Fibroblast of lung (primary cell): ENCODE measurements around the gene DOCK4. TPM values are rescaled to one million over a fixed set of nuclear protein-coding genes. Genes with fewer than 3 reads are reported as not detected.

Source experiments
- DNase-seq, 2 donors: peaks; one replicate each; pipeline versions ENCODE4 v3.0.0 to v3.0.0-alpha.2; 2010; ENCODE audit warnings: low read depth in 2 of 2
- H2AFZ ChIP-seq: 2 replicates; pipeline ENCODE4 v1.5.1; 2012; ENCODE audit warnings: low read length, control low read depth, inconsistent platforms
- H3K27ac ChIP-seq: 2 replicates; pipeline ENCODE4 v1.5.1; 2011; ENCODE audit warnings: low read length, control low read depth; ENCODE audit not compliant: insufficient read depth
- H3K27me3 ChIP-seq: 2 replicates; pipeline ENCODE4 v1.5.1; 2011; ENCODE audit warnings: mild to moderate bottlenecking, low read length; ENCODE audit not compliant: control insufficient read depth, insufficient read depth
- H3K36me3 ChIP-seq: 2 replicates; pipeline ENCODE4 v1.5.1; 2011; ENCODE audit warnings: low read length; ENCODE audit not compliant: control insufficient read depth, insufficient read depth
- H3K4me1 ChIP-seq: 2 replicates; pipeline ENCODE4 v1.5.1; 2011; ENCODE audit warnings: low read length; ENCODE audit not compliant: control insufficient read depth, insufficient read depth; ENCODE audit errors: extremely low read depth
- H3K4me2 ChIP-seq: 2 replicates; pipeline ENCODE4 v1.5.1; 2011; ENCODE audit warnings: low read length, control low read depth; ENCODE audit not compliant: insufficient read depth; ENCODE audit errors: extremely low read depth
- H3K4me3 ChIP-seq, 4 experiments: fragments of 200-600 bp in 1 of 4; sonication (generic) in 1 of 4; replicated peaks in 1 of 4; 2 replicates each; pipeline ENCODE4 v1.5.1; 2011 to 2016; ENCODE audit warnings: low read length in 4 of 4, low read depth in 3 of 4, mild to moderate bottlenecking in 3 of 4, control low read depth in 2 of 4, inconsistent platforms in 1 of 4, mixed read lengths in 1 of 4; ENCODE audit not compliant: insufficient read depth in 1 of 4; ENCODE audit errors: control extremely low read depth in 1 of 4
- H3K79me2 ChIP-seq: 2 replicates; pipeline ENCODE4 v1.5.1; 2012; ENCODE audit warnings: mild to moderate bottlenecking, low read length, inconsistent platforms; ENCODE audit not compliant: control insufficient read depth, insufficient read depth
- H3K9ac ChIP-seq: 2 replicates; pipeline ENCODE4 v1.5.1; 2011; ENCODE audit warnings: mild to moderate bottlenecking, low read length, control low read depth; ENCODE audit not compliant: insufficient read depth
- H3K9me3 ChIP-seq: 2 replicates; pipeline ENCODE4 v1.5.1; 2012; ENCODE audit warnings: low read depth, low read length; ENCODE audit not compliant: control insufficient read depth, insufficient read depth
- H4K20me1 ChIP-seq: 2 replicates; pipeline ENCODE4 v1.5.1; 2011; ENCODE audit warnings: low read length; ENCODE audit not compliant: control insufficient read depth, insufficient read depth; ENCODE audit errors: extremely low read depth
- EZH2 ChIP-seq: IDR thresholded peaks from 2 replicates; pipeline ENCODE4 v1.5.1; 2012; ENCODE audit warnings: low read length, control low read depth, mild to moderate bottlenecking; ENCODE audit errors: missing control alignments
- polyA plus RNA-seq, 2 donors: library from polyadenylated mRNA; depleted of rRNA in 1 of 2; stranded (reverse) in 1 of 2; unstranded in 1 of 2; fragments of >200 nt; gene quantifications; 2 replicates each; pipeline ENCODE4 v1.2.1, GENCODE V29; 2011 to 2012; ENCODE audit warnings: missing spikeins in 1 of 2
- total RNA-seq: library from RNA; depleted of rRNA; stranded (reverse); fragments of >200 nt; gene quantifications from 2 replicates; pipeline ENCODE4 v1.2.1, GENCODE V29; 2014
- TF ChIP-seq, protein P1 (sequence below), 2 donors: IDR thresholded peaks in 1 of 2; conservative IDR thresholded peaks in 1 of 2; 1 replicate in 1 of 2; 2 replicates in 1 of 2; pipeline ENCODE4 v1.5.1; 2011 to 2012; ENCODE audit warnings: low read length in 2 of 2, control low read depth in 1 of 2, inconsistent platforms in 1 of 2, low read depth in 1 of 2, mild to moderate bottlenecking in 1 of 2

DOCK4 gene
- total and polyA plus RNA-seq, 2 donors (not counting 1 experiment from before 2014, with no cell fraction given), result 20.8 to 39.3 TPM

DNA sequence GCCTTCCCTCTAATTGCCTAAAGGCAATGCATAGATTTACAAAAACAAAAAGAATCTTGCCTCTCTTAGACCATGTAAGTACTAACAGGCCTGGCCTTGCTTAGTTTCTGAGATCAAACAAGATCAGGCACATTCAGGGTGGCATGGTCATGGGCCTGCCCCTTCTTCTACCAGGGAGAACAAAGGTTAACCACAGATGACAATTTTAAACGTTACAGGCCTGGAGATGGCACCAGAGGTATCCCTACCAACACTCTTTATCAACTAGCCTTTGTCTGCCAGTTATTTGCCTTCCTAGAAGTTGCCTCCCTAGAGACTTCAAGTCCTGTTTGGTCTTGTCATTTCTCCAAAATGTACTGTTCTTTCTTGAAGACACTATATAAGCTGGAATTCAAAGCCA, 252.6 kb downstream of the DOCK4 start:
- Histone ChIP-seq H3K79me2 (no peaks in the 10 kb centered on the region), H3K4me2 (no peak overlapping the region), H3K9ac (no peak overlapping the region), H3K4me3 (no peak overlapping the region), H3K9me3 (no peaks in the 10 kb centered on the region), H3K36me3 (no peaks in the 10 kb centered on the region), H4K20me1 (no peaks in the 10 kb centered on the region), H3K4me1 (no peaks in the 10 kb centered on the region), H2AFZ (no peak overlapping the region), H3K27ac (no peak overlapping the region), H3K27me3 (no peaks in the 10 kb centered on the region)
- DNase-seq, result peak in 1 of 2 donors; percentile 14
- no peak for TF ChIP-seq EZH2
- TF ChIP-seq, protein P1, sequence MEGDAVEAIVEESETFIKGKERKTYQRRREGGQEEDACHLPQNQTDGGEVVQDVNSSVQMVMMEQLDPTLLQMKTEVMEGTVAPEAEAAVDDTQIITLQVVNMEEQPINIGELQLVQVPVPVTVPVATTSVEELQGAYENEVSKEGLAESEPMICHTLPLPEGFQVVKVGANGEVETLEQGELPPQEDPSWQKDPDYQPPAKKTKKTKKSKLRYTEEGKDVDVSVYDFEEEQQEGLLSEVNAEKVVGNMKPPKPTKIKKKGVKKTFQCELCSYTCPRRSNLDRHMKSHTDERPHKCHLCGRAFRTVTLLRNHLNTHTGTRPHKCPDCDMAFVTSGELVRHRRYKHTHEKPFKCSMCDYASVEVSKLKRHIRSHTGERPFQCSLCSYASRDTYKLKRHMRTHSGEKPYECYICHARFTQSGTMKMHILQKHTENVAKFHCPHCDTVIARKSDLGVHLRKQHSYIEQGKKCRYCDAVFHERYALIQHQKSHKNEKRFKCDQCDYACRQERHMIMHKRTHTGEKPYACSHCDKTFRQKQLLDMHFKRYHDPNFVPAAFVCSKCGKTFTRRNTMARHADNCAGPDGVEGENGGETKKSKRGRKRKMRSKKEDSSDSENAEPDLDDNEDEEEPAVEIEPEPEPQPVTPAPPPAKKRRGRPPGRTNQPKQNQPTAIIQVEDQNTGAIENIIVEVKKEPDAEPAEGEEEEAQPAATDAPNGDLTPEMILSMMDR (conservative IDR thresholded peaks at IDR 0.05 in 1 of 2, IDR thresholded peaks at IDR 0.05 in 1 of 2; ENCODE audit: low read depth in 1 of 2, low read length in 2 of 2), result no peak

DNA sequence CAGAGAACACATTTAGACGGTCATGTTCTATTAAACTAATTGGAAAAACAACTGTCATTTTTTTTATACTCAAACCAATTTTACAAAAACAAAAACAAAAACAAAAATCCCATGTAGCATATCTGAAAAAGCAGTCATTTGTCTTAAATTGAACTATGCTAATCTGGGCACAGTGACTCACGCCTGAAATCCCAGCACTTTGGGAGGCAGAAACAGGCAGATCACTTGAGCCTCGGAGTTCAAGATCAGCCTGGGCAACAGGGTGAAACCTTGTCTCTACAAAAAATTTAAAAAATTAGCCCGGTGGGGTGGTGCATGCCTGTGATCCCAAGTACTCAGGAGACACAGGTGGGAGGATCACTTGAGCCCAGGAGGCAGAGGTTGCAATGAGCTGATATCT, 253.4 kb downstream of the DOCK4 start:
- no peaks in the 10 kb centered on the region for H4K20me1 ChIP-seq
- DNase-seq, result no peak
- no peak overlapping the region for H3K4me3 ChIP-seq
- no peaks in the 10 kb centered on the region for H3K4me1 ChIP-seq
- no peaks in the 10 kb centered on the region for H3K79me2 ChIP-seq
- no peaks in the 10 kb centered on the region for H3K9me3 ChIP-seq
- no peak overlapping the region for H3K4me2 ChIP-seq
- no peak overlapping the region for H3K27ac ChIP-seq
- H3K36me3 ChIP-seq, result no peaks in the 10 kb centered on the region
- TF ChIP-seq EZH2, result no peak
- TF ChIP-seq, protein P1 (conservative IDR thresholded peaks at IDR 0.05 in 1 of 2, IDR thresholded peaks at IDR 0.05 in 1 of 2; ENCODE audit: low read depth in 1 of 2, low read length in 2 of 2), result no peak
- H2AFZ ChIP-seq, result no peak overlapping the region
- no peak overlapping the region for H3K9ac ChIP-seq
- no peaks in the 10 kb centered on the region for H3K27me3 ChIP-seq

DNA sequence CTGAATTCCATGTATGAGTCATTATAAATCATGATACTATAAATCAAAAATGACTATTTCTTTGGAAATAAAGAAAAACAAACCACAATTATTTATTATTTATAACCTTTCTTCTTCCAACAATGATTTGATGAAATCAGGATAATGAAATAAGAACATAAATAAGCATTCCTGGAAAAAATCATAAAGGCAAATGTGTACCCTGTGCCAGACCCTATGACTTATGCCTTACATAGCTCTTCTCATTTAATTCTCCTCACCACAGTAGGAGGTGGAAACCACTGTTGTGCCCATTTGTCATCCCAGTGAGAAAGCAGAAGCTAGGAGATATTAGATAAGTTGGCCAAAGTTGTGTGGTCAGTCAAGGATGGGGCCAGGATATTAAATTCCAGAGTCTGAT, 255.1 kb downstream of the DOCK4 start:
- no peaks in the 10 kb centered on the region for H3K9me3 ChIP-seq
- DNase-seq, result peak in 1 of 2 donors; percentile 44
- no peak overlapping the region for H2AFZ ChIP-seq
- no peaks in the 10 kb centered on the region for H3K4me1 ChIP-seq
- H3K36me3 ChIP-seq, result no peaks in the 10 kb centered on the region
- no peak overlapping the region for H3K9ac ChIP-seq
- TF ChIP-seq, protein P1 (conservative IDR thresholded peaks at IDR 0.05 in 1 of 2, IDR thresholded peaks at IDR 0.05 in 1 of 2; ENCODE audit: low read depth in 1 of 2, low read length in 2 of 2), result no peak
- no peak for TF ChIP-seq EZH2
- H4K20me1 ChIP-seq, result no peaks in the 10 kb centered on the region
- no peak overlapping the region for H3K4me3 ChIP-seq
- H3K4me2 ChIP-seq, result no peak overlapping the region
- no peaks in the 10 kb centered on the region for H3K79me2 ChIP-seq
- no peak overlapping the region for H3K27ac ChIP-seq
- no peaks in the 10 kb centered on the region for H3K27me3 ChIP-seq
